Osteoblast (primary cell): Measurements from ENCODE around the gene TENT4B. TPM values are rescaled to one million over a fixed set of nuclear protein-coding genes. Genes with fewer than 3 reads are reported as not detected.

Experiments used
- DNase-seq: peaks from one replicate; pipeline ENCODE4 v3.0.0; 2011; ENCODE audit warnings: low spot score, mixed read lengths; ENCODE audit not compliant: insufficient read length; ENCODE audit errors: missing footprints
- H2AFZ ChIP-seq: 2 replicates; pipeline ENCODE4 v1.6.0; 2011; ENCODE audit warnings: mild to moderate bottlenecking, low read length
- H3K27ac ChIP-seq: 2 replicates; pipeline ENCODE4 v1.5.1; 2011; ENCODE audit warnings: mild to moderate bottlenecking, low read depth, low read length, moderate library complexity
- H3K27me3 ChIP-seq: 2 replicates; pipeline ENCODE4 v1.6.0; 2012; ENCODE audit warnings: mild to moderate bottlenecking, control low read depth, inconsistent platforms, low read length, moderate library complexity; ENCODE audit not compliant: insufficient read depth
- H3K36me3 ChIP-seq: 2 replicates; pipeline ENCODE4 v1.5.1; 2011; ENCODE audit warnings: mild to moderate bottlenecking, low read length, control low read depth, moderate library complexity; ENCODE audit not compliant: insufficient read depth
- H3K4me1 ChIP-seq: 2 replicates; pipeline ENCODE4 v1.5.1; 2011; ENCODE audit warnings: mild to moderate bottlenecking, low read length, control low read depth, moderate library complexity; ENCODE audit not compliant: insufficient read depth
- H3K4me2 ChIP-seq: 2 replicates; pipeline ENCODE4 v1.6.0; 2011; ENCODE audit warnings: mild to moderate bottlenecking, low read length; ENCODE audit not compliant: insufficient read depth
- H3K4me3 ChIP-seq: fragments of 200-600 bp; sonication (generic); 3 replicates; pipeline ENCODE4 v1.5.1; 2012; ENCODE audit warnings: mild to moderate bottlenecking, low read length, inconsistent platforms; ENCODE audit not compliant: insufficient read depth
- H3K79me2 ChIP-seq: 2 replicates; pipeline ENCODE4 v1.6.0; 2012; ENCODE audit warnings: mild to moderate bottlenecking, low read length, control low read depth, inconsistent platforms; ENCODE audit not compliant: insufficient read depth
- H3K9me3 ChIP-seq: 2 replicates; pipeline ENCODE4 v1.5.1; 2011; ENCODE audit warnings: low read depth, low read length, control low read depth
- H4K20me1 ChIP-seq: 2 replicates; pipeline ENCODE4 v1.6.0; 2012; ENCODE audit warnings: mild to moderate bottlenecking, low read length, control low read depth; ENCODE audit not compliant: insufficient read depth
- total RNA-seq: library from RNA; depleted of rRNA; stranded (reverse); fragments of >200 nt; gene quantifications from 2 replicates; pipeline ENCODE4 v1.2.3, GENCODE V29; 2012
- TF ChIP-seq, protein P1 (sequence below): IDR thresholded peaks from 2 replicates; pipeline ENCODE4 v1.5.1; 2011; ENCODE audit warnings: mild to moderate bottlenecking, low read depth, low read length, moderate library complexity; ENCODE audit errors: extremely low read depth

Gene TENT4B
- total RNA-seq, 1 donor, result 10.1 TPM

DNA sequence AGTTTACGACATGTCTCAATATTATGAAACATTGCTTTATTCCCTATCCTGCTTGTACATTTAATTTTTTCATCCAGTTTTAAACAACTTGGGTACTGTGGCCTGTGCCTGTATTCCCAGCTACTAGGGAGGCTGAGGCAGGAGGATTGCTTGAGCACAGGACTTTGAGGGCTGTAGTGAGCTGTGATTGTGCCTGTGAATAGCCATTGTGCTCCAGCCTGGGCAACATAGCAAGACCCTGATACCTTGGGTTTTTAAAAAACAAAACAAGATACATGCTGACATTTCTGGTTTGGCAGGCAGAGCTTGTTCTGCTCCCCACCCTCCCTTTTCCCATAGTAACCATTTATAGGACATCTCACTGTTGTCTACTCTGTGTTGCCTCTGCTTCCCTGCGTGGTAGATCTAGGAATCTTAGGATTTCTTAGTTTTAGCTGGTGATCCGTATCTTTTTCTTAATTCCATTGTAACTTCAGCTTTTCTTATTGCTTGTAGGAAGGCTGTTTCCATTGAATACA lies 35.6 kb downstream of the TENT4B start:
- Histone ChIP-seq H3K27me3 (no peaks in the 10 kb centered on the region), H3K36me3 (no peaks in the 10 kb centered on the region), H4K20me1 (peaks cover 7% of the 10 kb centered on the region), H3K79me2 (peaks cover 60% of the 10 kb centered on the region), H3K4me3 (no peak overlapping the region), H3K4me1 (peaks cover 17% of the 10 kb centered on the region), H2AFZ (no peak overlapping the region), H3K27ac (no peak overlapping the region), H3K4me2 (no peak overlapping the region), H3K9me3 (no peaks in the 10 kb centered on the region)
- no peak for DNase-seq
- TF ChIP-seq, protein P1, sequence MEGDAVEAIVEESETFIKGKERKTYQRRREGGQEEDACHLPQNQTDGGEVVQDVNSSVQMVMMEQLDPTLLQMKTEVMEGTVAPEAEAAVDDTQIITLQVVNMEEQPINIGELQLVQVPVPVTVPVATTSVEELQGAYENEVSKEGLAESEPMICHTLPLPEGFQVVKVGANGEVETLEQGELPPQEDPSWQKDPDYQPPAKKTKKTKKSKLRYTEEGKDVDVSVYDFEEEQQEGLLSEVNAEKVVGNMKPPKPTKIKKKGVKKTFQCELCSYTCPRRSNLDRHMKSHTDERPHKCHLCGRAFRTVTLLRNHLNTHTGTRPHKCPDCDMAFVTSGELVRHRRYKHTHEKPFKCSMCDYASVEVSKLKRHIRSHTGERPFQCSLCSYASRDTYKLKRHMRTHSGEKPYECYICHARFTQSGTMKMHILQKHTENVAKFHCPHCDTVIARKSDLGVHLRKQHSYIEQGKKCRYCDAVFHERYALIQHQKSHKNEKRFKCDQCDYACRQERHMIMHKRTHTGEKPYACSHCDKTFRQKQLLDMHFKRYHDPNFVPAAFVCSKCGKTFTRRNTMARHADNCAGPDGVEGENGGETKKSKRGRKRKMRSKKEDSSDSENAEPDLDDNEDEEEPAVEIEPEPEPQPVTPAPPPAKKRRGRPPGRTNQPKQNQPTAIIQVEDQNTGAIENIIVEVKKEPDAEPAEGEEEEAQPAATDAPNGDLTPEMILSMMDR, result no peak

DNA sequence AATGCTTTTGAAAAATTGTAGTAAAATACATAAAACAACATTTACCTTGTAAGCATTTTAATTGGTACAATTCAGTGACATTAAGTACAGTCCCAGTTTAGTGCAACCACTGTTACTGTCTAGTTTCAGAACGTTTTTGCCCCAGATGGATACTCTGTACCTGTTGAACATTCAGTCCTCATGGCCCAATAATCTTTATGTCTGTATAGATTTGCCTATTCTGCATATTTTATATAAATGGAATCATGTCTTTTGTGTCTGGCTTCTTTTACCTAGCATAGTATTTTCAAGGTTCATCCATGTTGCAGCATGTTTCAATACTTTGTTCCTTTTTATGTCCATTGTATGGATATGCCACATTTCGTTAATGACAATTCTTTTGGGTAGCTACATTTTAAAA lies 37.2 kb downstream of the TENT4B start:
- Histone ChIP-seq H3K4me1 (peaks cover 15% of the 10 kb centered on the region), H2AFZ (no peak overlapping the region), H3K79me2 (peaks cover 58% of the 10 kb centered on the region), H3K4me3 (no peak overlapping the region), H3K4me2 (no peak overlapping the region), H3K9me3 (no peaks in the 10 kb centered on the region), H3K36me3 (no peaks in the 10 kb centered on the region), H3K27me3 (no peaks in the 10 kb centered on the region), H4K20me1 (peaks cover 6% of the 10 kb centered on the region), H3K27ac (no peak overlapping the region)
- DNase-seq, result no peak
- TF ChIP-seq, protein P1, result no peak

- Histone ChIP-seq H3K9me3 (no peaks in the 10 kb centered on the region), H3K79me2 (peaks cover 55% of the 10 kb centered on the region), H4K20me1 (peaks cover 6% of the 10 kb centered on the region), H3K27ac (no peak overlapping the region), H3K27me3 (no peaks in the 10 kb centered on the region), H3K4me1 (peaks cover 29% of the 10 kb centered on the region), H3K4me3 (no peak overlapping the region), H3K36me3 (no peaks in the 10 kb centered on the region), H3K4me2 (no peak overlapping the region), H2AFZ (no peak overlapping the region)
- TF ChIP-seq, protein P1, result no peak
- DNase-seq, result no peak
Measured at GRCh38 chr16:50192386-50193050, 39.4 kb downstream of the TENT4B start.

DNA sequence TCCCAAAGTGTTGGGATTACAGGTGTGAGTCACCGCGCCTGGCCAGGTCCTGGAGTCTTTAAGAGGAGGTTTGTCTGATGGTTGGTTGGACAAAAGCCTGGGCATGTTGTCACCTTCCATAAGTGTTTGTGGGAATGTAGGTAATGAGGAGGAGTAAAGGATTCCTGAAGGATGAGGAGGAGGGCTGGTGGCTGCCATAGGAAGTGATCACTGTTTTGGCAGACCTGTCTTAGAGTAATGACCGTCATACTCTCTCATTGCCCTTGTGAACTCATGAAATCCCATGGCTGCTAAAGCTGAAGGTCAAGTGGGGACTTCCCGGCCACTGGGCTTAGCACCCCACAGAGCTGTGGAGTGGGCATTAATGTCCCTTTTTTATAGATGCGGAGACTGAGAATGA lies 40.5 kb downstream of the TENT4B start:
- Histone ChIP-seq H3K27me3 (no peaks in the 10 kb centered on the region), H3K9me3 (no peaks in the 10 kb centered on the region), H3K27ac (no peak overlapping the region), H3K4me3 (no peak overlapping the region), H3K4me1 (peaks cover 29% of the 10 kb centered on the region), H4K20me1 (peaks cover 6% of the 10 kb centered on the region), H3K36me3 (no peaks in the 10 kb centered on the region), H3K4me2 (no peak overlapping the region), H2AFZ (no peak overlapping the region), H3K79me2 (peaks cover 53% of the 10 kb centered on the region)
- no peak for DNase-seq
- TF ChIP-seq, protein P1, result no peak
